ENCODE results near the gene EPN3.

The EPN3 gene

GRCh38 chr17:50536683-50537646 lies 4.4 kb downstream of the EPN3 start:
- Histone ChIP-seq H2BK5ac (ENCODE audit: low read length) (no peak overlapping the region), H2AK5ac (ENCODE audit: low read length) (no peak overlapping the region), H3K9ac (ENCODE audit: low read length) (no peak overlapping the region), H3K79me1 (ENCODE audit: low read length) (no peaks in the 10 kb centered on the region), H3K4me1 (ENCODE audit: control insufficient read depth, low read depth, low read length) (peaks cover 4% of the 10 kb centered on the region), H2BK15ac (replicated peaks; ENCODE audit: low read depth) (no peak overlapping the region), H3K27ac (ENCODE audit: low read depth, low read length) (no peak overlapping the region), H2BK120ac (ENCODE audit: low read depth, low read length) (no peak overlapping the region), H3K23ac (ENCODE audit: low read length) (no peak overlapping the region), H3K36me3 (ENCODE audit: control insufficient read depth, insufficient read depth, low read length) (no peaks in the 10 kb centered on the region), H3K4me3 (ENCODE audit: low read length) (no peak overlapping the region), H3K18ac (ENCODE audit: low read length) (no peak overlapping the region), H3K27me3 (ENCODE audit: insufficient read depth, low read length, poor library complexity) (no peaks in the 10 kb centered on the region), H4K8ac (ENCODE audit: low read depth, low read length) (no peak overlapping the region), H4K5ac (ENCODE audit: low read length) (no peak overlapping the region), H3K4ac (ENCODE audit: low read depth, low read length) (no peak overlapping the region), H3K56ac (ENCODE audit: low read length) (no peak overlapping the region), H3K79me2 (ENCODE audit: control insufficient read depth, insufficient read depth, low read length) (no peaks in the 10 kb centered on the region), H3K4me2 (ENCODE audit: low read length) (no peak overlapping the region)
- WGBS (ENCODE audit: extremely low coverage, insufficient coverage, low lambda C conversion rate) = no CpG with 5 or more reads among the region's 45 CpGs
- no peak for DNase-seq

DNA sequence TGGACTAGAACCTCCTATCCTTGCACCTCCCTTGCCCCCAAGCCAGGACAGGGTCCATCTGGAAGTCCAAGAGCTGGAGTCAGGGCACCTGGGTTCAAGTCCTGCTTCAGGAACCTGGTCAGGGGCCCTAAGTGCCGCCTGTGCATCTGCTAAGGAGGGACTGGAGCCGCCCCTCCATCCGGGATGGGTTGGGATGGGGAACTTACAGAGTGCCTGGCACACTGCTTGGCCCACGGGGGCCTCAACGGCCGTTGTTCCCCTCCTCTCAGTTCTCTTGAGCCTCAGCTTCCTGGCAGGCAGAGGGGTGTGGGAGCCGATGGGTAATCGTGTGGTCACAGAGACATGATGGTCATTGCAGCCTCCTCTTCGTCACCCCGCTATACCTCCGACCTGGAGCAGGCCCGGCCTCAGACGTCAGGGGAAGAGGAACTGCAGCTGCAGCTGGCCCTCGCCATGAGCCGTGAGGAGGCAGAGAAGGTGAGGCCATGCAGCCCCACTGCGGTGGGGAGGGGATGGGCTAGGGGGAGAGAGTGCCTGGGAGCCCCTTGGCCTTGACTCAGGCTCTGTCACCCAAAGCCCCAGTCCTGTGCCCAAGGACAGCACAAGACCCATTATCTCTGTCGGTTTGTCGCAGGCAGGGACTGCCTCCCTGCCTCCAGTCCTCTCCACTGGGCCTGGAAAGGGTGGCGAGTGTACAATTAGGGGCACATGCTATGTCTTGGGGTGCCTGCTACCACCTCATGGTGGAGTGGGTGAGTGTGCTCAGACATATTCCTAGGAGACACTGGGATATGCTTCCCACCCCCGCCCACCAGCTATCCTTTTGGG lies 5.4 kb downstream of the EPN3 start:
- Histone ChIP-seq H4K5ac (ENCODE audit: low read length) (no peak overlapping the region), H3K27ac (ENCODE audit: low read depth, low read length) (no peak overlapping the region), H3K27me3 (ENCODE audit: insufficient read depth, low read length, poor library complexity) (no peaks in the 10 kb centered on the region), H3K23ac (ENCODE audit: low read length) (no peak overlapping the region), H3K18ac (ENCODE audit: low read length) (no peak overlapping the region), H3K79me1 (ENCODE audit: low read length) (no peaks in the 10 kb centered on the region), H3K4me2 (ENCODE audit: low read length) (no peak overlapping the region), H3K9ac (ENCODE audit: low read length) (no peak overlapping the region), H3K4ac (ENCODE audit: low read depth, low read length) (no peak overlapping the region), H2AK5ac (ENCODE audit: low read length) (no peak overlapping the region), H2BK5ac (ENCODE audit: low read length) (no peak overlapping the region), H3K4me1 (ENCODE audit: control insufficient read depth, low read depth, low read length) (peaks cover 3% of the 10 kb centered on the region), H2BK120ac (ENCODE audit: low read depth, low read length) (no peak overlapping the region), H3K4me3 (ENCODE audit: low read length) (no peak overlapping the region), H4K8ac (ENCODE audit: low read depth, low read length) (no peak overlapping the region), H3K56ac (ENCODE audit: low read length) (no peak overlapping the region), H3K79me2 (ENCODE audit: control insufficient read depth, insufficient read depth, low read length) (no peaks in the 10 kb centered on the region), H2BK15ac (replicated peaks; ENCODE audit: low read depth) (no peak overlapping the region), H3K36me3 (ENCODE audit: control insufficient read depth, insufficient read depth, low read length) (no peaks in the 10 kb centered on the region)
- no CpG with 5 or more reads among the region's 20 CpGs for WGBS (ENCODE audit: extremely low coverage, insufficient coverage, low lambda C conversion rate)
- DNase-seq = no peak

DNA sequence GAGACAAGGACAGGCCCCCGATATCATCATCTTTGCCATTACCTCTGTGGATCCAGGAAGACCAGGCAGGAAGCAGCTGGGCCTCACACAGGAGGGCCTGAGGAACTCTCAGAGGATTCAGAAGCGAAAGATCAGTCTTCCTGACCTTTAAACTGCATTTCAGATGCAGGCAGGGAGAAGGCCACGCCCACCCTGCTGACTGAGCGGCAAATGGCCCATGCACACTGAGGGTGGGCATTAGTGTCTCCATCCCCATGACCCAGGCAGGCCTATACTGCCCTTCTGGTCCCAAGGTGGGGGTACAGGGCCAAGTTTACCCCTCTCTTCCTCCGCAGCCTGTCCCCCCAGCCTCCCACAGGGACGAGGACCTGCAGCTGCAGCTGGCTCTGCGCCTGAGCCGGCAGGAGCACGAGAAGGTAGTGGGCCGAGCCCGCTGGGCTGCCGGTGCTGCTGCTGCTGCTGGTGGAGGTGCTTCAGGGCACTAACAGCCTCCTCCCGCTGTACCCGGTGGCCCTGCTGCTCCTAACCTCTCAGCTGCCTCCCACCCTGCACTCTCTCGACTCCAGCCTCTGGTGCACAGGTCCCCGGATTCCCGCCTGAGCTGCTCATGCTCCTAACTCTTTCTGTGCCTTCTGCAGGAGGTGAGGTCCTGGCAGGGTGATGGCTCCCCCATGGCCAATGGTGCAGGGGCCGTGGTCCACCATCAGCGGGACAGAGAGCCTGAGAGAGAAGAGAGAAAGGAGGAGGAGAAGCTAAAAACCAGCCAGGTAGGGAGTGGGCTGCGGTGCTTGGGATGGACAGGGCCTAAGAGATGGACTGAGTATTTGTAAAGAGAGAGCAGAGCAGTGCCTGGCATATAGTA lies 6.2 kb downstream of the EPN3 start:
- no peak overlapping the region for H3K27ac ChIP-seq (ENCODE audit: low read depth, low read length)
- no CpG with 5 or more reads among the region's 20 CpGs for WGBS (ENCODE audit: extremely low coverage, insufficient coverage, low lambda C conversion rate)
- peaks cover 3% of the 10 kb centered on the region for H3K4me1 ChIP-seq (ENCODE audit: control insufficient read depth, low read depth, low read length)
- H3K4me3 ChIP-seq (ENCODE audit: low read length) = no peak overlapping the region
- no peak overlapping the region for H2AK5ac ChIP-seq (ENCODE audit: low read length)
- H4K5ac ChIP-seq (ENCODE audit: low read length) = no peak overlapping the region
- H3K79me1 ChIP-seq (ENCODE audit: low read length) = no peaks in the 10 kb centered on the region
- H3K36me3 ChIP-seq (ENCODE audit: control insufficient read depth, insufficient read depth, low read length) = no peaks in the 10 kb centered on the region
- H3K56ac ChIP-seq (ENCODE audit: low read length) = no peak overlapping the region
- H3K23ac ChIP-seq (ENCODE audit: low read length) = no peak overlapping the region
- H3K18ac ChIP-seq (ENCODE audit: low read length) = no peak overlapping the region
- no peaks in the 10 kb centered on the region for H3K79me2 ChIP-seq (ENCODE audit: control insufficient read depth, insufficient read depth, low read length)
- no peak overlapping the region for H2BK120ac ChIP-seq (ENCODE audit: low read depth, low read length)
- no peak overlapping the region for H2BK5ac ChIP-seq (ENCODE audit: low read length)
- no peak overlapping the region for H3K4ac ChIP-seq (ENCODE audit: low read depth, low read length)
- no peak overlapping the region for H3K4me2 ChIP-seq (ENCODE audit: low read length)
- no peak overlapping the region for H4K8ac ChIP-seq (ENCODE audit: low read depth, low read length)
- H3K27me3 ChIP-seq (ENCODE audit: insufficient read depth, low read length, poor library complexity) = no peaks in the 10 kb centered on the region
- H3K9ac ChIP-seq (ENCODE audit: low read length) = no peak overlapping the region
- no peak for DNase-seq
- no peak overlapping the region for H2BK15ac ChIP-seq (replicated peaks; ENCODE audit: low read depth)

DNA sequence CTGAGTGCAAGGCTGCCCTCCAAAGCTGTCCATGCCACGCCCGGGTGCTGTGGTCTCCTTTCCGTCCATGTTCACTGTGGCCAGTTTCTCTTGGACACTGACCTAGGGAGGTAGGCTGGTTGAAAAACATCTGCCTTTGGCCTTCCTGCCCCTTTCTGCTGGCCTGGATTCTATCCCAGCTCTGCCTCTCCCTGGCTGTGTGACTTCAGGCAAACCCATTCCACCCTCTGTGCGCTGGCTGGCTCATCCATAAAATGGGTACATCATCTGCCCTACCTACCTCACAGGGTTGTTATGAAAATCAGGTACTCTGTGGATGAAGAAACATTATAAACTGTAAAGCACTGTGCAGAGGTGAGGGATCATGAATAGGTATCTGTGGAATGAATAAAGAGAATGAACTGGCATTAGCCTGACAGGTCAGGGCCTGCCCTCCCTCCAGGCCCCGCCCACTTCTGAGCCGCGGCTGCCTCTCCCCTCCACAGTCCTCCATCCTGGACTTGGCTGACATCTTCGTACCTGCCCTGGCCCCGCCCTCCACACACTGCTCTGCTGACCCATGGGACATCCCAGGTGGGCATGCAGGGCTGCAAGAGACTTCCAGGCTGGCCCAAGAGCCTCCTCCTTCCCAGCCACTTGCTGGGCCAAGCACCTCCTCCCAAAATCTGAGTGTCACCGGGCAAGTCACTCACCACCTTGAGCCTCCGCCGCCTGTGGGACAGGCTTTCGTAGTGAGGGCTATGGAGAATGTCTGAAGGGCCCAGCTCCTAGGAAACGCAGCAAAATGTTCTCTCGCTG lies 7.4 kb downstream of the EPN3 start:
- H2BK5ac ChIP-seq (ENCODE audit: low read length) = no peak overlapping the region
- WGBS (ENCODE audit: extremely low coverage, insufficient coverage, low lambda C conversion rate) = no CpG with 5 or more reads among the region's 15 CpGs
- DNase-seq = no peak
- H2AK5ac ChIP-seq (ENCODE audit: low read length) = no peak overlapping the region
- H3K56ac ChIP-seq (ENCODE audit: low read length) = no peak overlapping the region
- no peaks in the 10 kb centered on the region for H3K79me1 ChIP-seq (ENCODE audit: low read length)
- no peak overlapping the region for H3K4ac ChIP-seq (ENCODE audit: low read depth, low read length)
- no peaks in the 10 kb centered on the region for H3K27me3 ChIP-seq (ENCODE audit: insufficient read depth, low read length, poor library complexity)
- no peak overlapping the region for H3K4me2 ChIP-seq (ENCODE audit: low read length)
- no peak overlapping the region for H3K23ac ChIP-seq (ENCODE audit: low read length)
- H3K4me3 ChIP-seq (ENCODE audit: low read length) = no peak overlapping the region
- H3K9ac ChIP-seq (ENCODE audit: low read length) = no peak overlapping the region
- H2BK120ac ChIP-seq (ENCODE audit: low read depth, low read length) = no peak overlapping the region
- no peak overlapping the region for H2BK15ac ChIP-seq (replicated peaks; ENCODE audit: low read depth)
- no peak overlapping the region for H3K27ac ChIP-seq (ENCODE audit: low read depth, low read length)
- no peak overlapping the region for H3K18ac ChIP-seq (ENCODE audit: low read length)
- no peak overlapping the region for H4K8ac ChIP-seq (ENCODE audit: low read depth, low read length)
- H3K4me1 ChIP-seq (ENCODE audit: control insufficient read depth, low read depth, low read length) = peaks cover 3% of the 10 kb centered on the region
- H3K36me3 ChIP-seq (ENCODE audit: control insufficient read depth, insufficient read depth, low read length) = no peaks in the 10 kb centered on the region
- no peaks in the 10 kb centered on the region for H3K79me2 ChIP-seq (ENCODE audit: control insufficient read depth, insufficient read depth, low read length)
- no peak overlapping the region for H4K5ac ChIP-seq (ENCODE audit: low read length)
